Measurements from ENCODE around the gene MARK3.

The MARK3 gene

GRCh38 chr14:103374121-103374520 is 11.1 kb upstream of the MARK3 start:
- Histone ChIP-seq H3K9me3 (ENCODE audit: insufficient read depth, low read depth, low read length) (no peaks in the 10 kb centered on the region), H3K4me2 (ENCODE audit: low read length) (no peak overlapping the region), H2BK5ac (ENCODE audit: low read depth, low read length, poor library complexity) (no peak overlapping the region), H4K8ac (ENCODE audit: low read depth, low read length) (no peak overlapping the region), H3K79me2 (ENCODE audit: control insufficient read depth, insufficient read depth, low read length, poor library complexity) (no peaks in the 10 kb centered on the region), H4K12ac (ENCODE audit: low read depth, low read length) (no peak overlapping the region), H3K36me3 (ENCODE audit: control insufficient read depth in 1 of 2, insufficient read depth in 2 of 2, low read length in 2 of 2) (no peaks in the 10 kb centered on the region), H2BK120ac (ENCODE audit: insufficient read depth, low read length, poor library complexity) (no peak overlapping the region), H3K79me1 (ENCODE audit: low read length) (no peaks in the 10 kb centered on the region), H3K23ac (ENCODE audit: low read length) (no peak overlapping the region), H3K18ac (ENCODE audit: low read length) (no peak overlapping the region), H2AFZ (ENCODE audit: insufficient read depth, low read length, poor library complexity) (no peak overlapping the region), H3K9ac (ENCODE audit: low read length) (no peak overlapping the region), H4K91ac (ENCODE audit: low read depth, low read length) (no peak overlapping the region), H3K4me3 (ENCODE audit: low read depth, low read length) (no peak overlapping the region), H2AK5ac (ENCODE audit: low read length) (no peak overlapping the region), H3K27me3 (ENCODE audit: insufficient read depth, low read length) (no peaks in the 10 kb centered on the region), H3K27ac (ENCODE audit: low read depth, low read length) (no peak overlapping the region), H3K4me1 (ENCODE audit: control insufficient read depth in 1 of 2, insufficient read depth in 2 of 2, low read length in 2 of 2) (peaks cover 0 to 3% of the 10 kb centered on the region in 2 experiments), H2BK12ac (ENCODE audit: low read length) (no peak overlapping the region), H3K4ac (ENCODE audit: low read depth, low read length) (no peak overlapping the region), H3K14ac (ENCODE audit: low read length) (no peak overlapping the region)
- WGBS (ENCODE audit: extremely low coverage, insufficient coverage, insufficient read length): no CpG with 5 or more reads among the region's 11 CpGs
- DNase-seq: peak; percentile 49 to 70

- H3K79me2 ChIP-seq (ENCODE audit: control insufficient read depth, insufficient read depth, low read length, poor library complexity): no peaks in the 10 kb centered on the region
- H3K9ac ChIP-seq (ENCODE audit: low read length): no peak overlapping the region
- H4K91ac ChIP-seq (ENCODE audit: low read depth, low read length): no peak overlapping the region
- no peak overlapping the region for H2BK5ac ChIP-seq (ENCODE audit: low read depth, low read length, poor library complexity)
- H3K4me1 ChIP-seq (ENCODE audit: control insufficient read depth in 1 of 2, insufficient read depth in 2 of 2, low read length in 2 of 2): peaks cover 0 to 1% of the 10 kb centered on the region in 2 experiments
- H3K23ac ChIP-seq (ENCODE audit: low read length): no peak overlapping the region
- no peaks in the 10 kb centered on the region for H3K36me3 ChIP-seq (ENCODE audit: control insufficient read depth in 1 of 2, insufficient read depth in 2 of 2, low read length in 2 of 2)
- H3K4me2 ChIP-seq (ENCODE audit: low read length): no peak overlapping the region
- no CpG with 5 or more reads among the region's 2 CpGs for WGBS (ENCODE audit: extremely low coverage, insufficient coverage, insufficient read length)
- H2BK120ac ChIP-seq (ENCODE audit: insufficient read depth, low read length, poor library complexity): no peak overlapping the region
- no peak overlapping the region for H3K27ac ChIP-seq (ENCODE audit: low read depth, low read length)
- H4K8ac ChIP-seq (ENCODE audit: low read depth, low read length): no peak overlapping the region
- no peak overlapping the region for H2BK12ac ChIP-seq (ENCODE audit: low read length)
- no peaks in the 10 kb centered on the region for H3K9me3 ChIP-seq (ENCODE audit: insufficient read depth, low read depth, low read length)
- H3K14ac ChIP-seq (ENCODE audit: low read length): no peak overlapping the region
- H4K12ac ChIP-seq (ENCODE audit: low read depth, low read length): no peak overlapping the region
- H3K27me3 ChIP-seq (ENCODE audit: insufficient read depth, low read length): no peaks in the 10 kb centered on the region
- no peak overlapping the region for H3K4ac ChIP-seq (ENCODE audit: low read depth, low read length)
- no peak overlapping the region for H3K4me3 ChIP-seq (ENCODE audit: low read depth, low read length)
- H3K18ac ChIP-seq (ENCODE audit: low read length): no peak overlapping the region
- H3K79me1 ChIP-seq (ENCODE audit: low read length): no peaks in the 10 kb centered on the region
- H2AK5ac ChIP-seq (ENCODE audit: low read length): no peak overlapping the region
- no peak overlapping the region for H2AFZ ChIP-seq (ENCODE audit: insufficient read depth, low read length, poor library complexity)
- no peak for DNase-seq
Measured at GRCh38 chr14:103377522-103378037, 7.6 kb upstream of the MARK3 start.

- H3K79me1 ChIP-seq (ENCODE audit: low read length): no peaks in the 10 kb centered on the region
- H4K8ac ChIP-seq (ENCODE audit: low read depth, low read length): no peak overlapping the region
- H3K4me1 ChIP-seq (ENCODE audit: control insufficient read depth in 1 of 2, insufficient read depth in 2 of 2, low read length in 2 of 2): no peaks in the 10 kb centered on the region
- no peak overlapping the region for H2AK5ac ChIP-seq (ENCODE audit: low read length)
- no peaks in the 10 kb centered on the region for H3K79me2 ChIP-seq (ENCODE audit: control insufficient read depth, insufficient read depth, low read length, poor library complexity)
- no peak overlapping the region for H3K18ac ChIP-seq (ENCODE audit: low read length)
- H3K9ac ChIP-seq (ENCODE audit: low read length): no peak overlapping the region
- H2BK5ac ChIP-seq (ENCODE audit: low read depth, low read length, poor library complexity): no peak overlapping the region
- no peak overlapping the region for H2BK12ac ChIP-seq (ENCODE audit: low read length)
- no peak overlapping the region for H4K12ac ChIP-seq (ENCODE audit: low read depth, low read length)
- H3K23ac ChIP-seq (ENCODE audit: low read length): no peak overlapping the region
- no peak overlapping the region for H3K4me3 ChIP-seq (ENCODE audit: low read depth, low read length)
- no peaks in the 10 kb centered on the region for H3K9me3 ChIP-seq (ENCODE audit: insufficient read depth, low read depth, low read length)
- no peak overlapping the region for H3K14ac ChIP-seq (ENCODE audit: low read length)
- no peak for DNase-seq
- H3K36me3 ChIP-seq (ENCODE audit: control insufficient read depth in 1 of 2, insufficient read depth in 2 of 2, low read length in 2 of 2): no peaks in the 10 kb centered on the region
- no peak overlapping the region for H3K27ac ChIP-seq (ENCODE audit: low read depth, low read length)
- no peak overlapping the region for H3K4ac ChIP-seq (ENCODE audit: low read depth, low read length)
- H2BK120ac ChIP-seq (ENCODE audit: insufficient read depth, low read length, poor library complexity): no peak overlapping the region
- WGBS (ENCODE audit: extremely low coverage, insufficient coverage, insufficient read length): no CpG with 5 or more reads among the region's 14 CpGs
- H3K27me3 ChIP-seq (ENCODE audit: insufficient read depth, low read length): no peaks in the 10 kb centered on the region
- H4K91ac ChIP-seq (ENCODE audit: low read depth, low read length): no peak overlapping the region
- H3K4me2 ChIP-seq (ENCODE audit: low read length): no peak overlapping the region
- H2AFZ ChIP-seq (ENCODE audit: insufficient read depth, low read length, poor library complexity): no peak overlapping the region
Measured at GRCh38 chr14:103378038-103378854, 7.0 kb upstream of the MARK3 start.

GRCh38 chr14:103380719-103381377 is 4.4 kb upstream of the MARK3 start:
- H2AK5ac ChIP-seq (ENCODE audit: low read length): no peak overlapping the region
- H3K36me3 ChIP-seq (ENCODE audit: control insufficient read depth in 1 of 2, insufficient read depth in 2 of 2, low read length in 2 of 2): no peaks in the 10 kb centered on the region
- H2BK5ac ChIP-seq (ENCODE audit: low read depth, low read length, poor library complexity): no peak overlapping the region
- H3K4me3 ChIP-seq (ENCODE audit: low read depth, low read length): no peak overlapping the region
- no peaks in the 10 kb centered on the region for H3K27me3 ChIP-seq (ENCODE audit: insufficient read depth, low read length)
- no peak overlapping the region for H4K12ac ChIP-seq (ENCODE audit: low read depth, low read length)
- no peak overlapping the region for H4K91ac ChIP-seq (ENCODE audit: low read depth, low read length)
- H3K79me2 ChIP-seq (ENCODE audit: control insufficient read depth, insufficient read depth, low read length, poor library complexity): peaks cover 6% of the 10 kb centered on the region
- peaks cover 2 to 5% of the 10 kb centered on the region in 2 experiments for H3K4me1 ChIP-seq (ENCODE audit: control insufficient read depth in 1 of 2, insufficient read depth in 2 of 2, low read length in 2 of 2)
- H3K23ac ChIP-seq (ENCODE audit: low read length): no peak overlapping the region
- peaks cover 6% of the 10 kb centered on the region for H3K79me1 ChIP-seq (ENCODE audit: low read length)
- H3K4ac ChIP-seq (ENCODE audit: low read depth, low read length): no peak overlapping the region
- no peak overlapping the region for H4K8ac ChIP-seq (ENCODE audit: low read depth, low read length)
- no peak overlapping the region for H3K18ac ChIP-seq (ENCODE audit: low read length)
- no peak overlapping the region for H2BK120ac ChIP-seq (ENCODE audit: insufficient read depth, low read length, poor library complexity)
- H2AFZ ChIP-seq (ENCODE audit: insufficient read depth, low read length, poor library complexity): no peak overlapping the region
- H2BK12ac ChIP-seq (ENCODE audit: low read length): no peak overlapping the region
- H3K9me3 ChIP-seq (ENCODE audit: insufficient read depth, low read depth, low read length): no peaks in the 10 kb centered on the region
- no peak overlapping the region for H3K27ac ChIP-seq (ENCODE audit: low read depth, low read length)
- WGBS (ENCODE audit: extremely low coverage, insufficient coverage, insufficient read length): no CpG with 5 or more reads among the region's 2 CpGs
- H3K4me2 ChIP-seq (ENCODE audit: low read length): no peak overlapping the region
- DNase-seq: peak in 1 of 2 donors; percentile 44
- H3K9ac ChIP-seq (ENCODE audit: low read length): no peak overlapping the region
- no peak overlapping the region for H3K14ac ChIP-seq (ENCODE audit: low read length)
